HepG2 (cell line): Measurements from ENCODE around the gene EDNRA. TPM values are rescaled to one million over a fixed set of nuclear protein-coding genes. Genes with fewer than 3 reads are reported as not detected.

Source experiments
- ATAC-seq: fragments of 200-7000 bp; cut with Tn5 transposase; 3 replicates; pipeline ENCODE4 v1.9.1; 2020; ENCODE audit warnings: mild to moderate bottlenecking, moderate library complexity
- BruUV-seq: library from RNA; stranded (reverse); fragments of 400-500 nt; replicated peaks from 2 replicates; lab custom pipeline; 2021; lab: Mats Ljungman, UMichigan
- CTCF ChIA-PET: fragments of 300-600 bp; formaldehyde crosslinking; extraction: SDS; loops from one replicate; lab custom pipeline; 2021; ENCODE audit warnings: low total read pairs, inconsistent platforms, low intra/inter-chr PET ratio; lab: Yijun Ruan, JAX
- POLR2A ChIA-PET: fragments of 350-600 bp; sonication (Branson Sonifier 250); formaldehyde crosslinking; loops from one replicate; lab custom pipeline; 2020; ENCODE audit warnings: antibody characterized with exemption, inconsistent platforms; lab: Yijun Ruan, JAX
- DNase-seq: peaks from one replicate; pipeline ENCODE4 v3.0.0-alpha.2; 2015; ENCODE audit warnings: low spot score
- FAIRE-seq: peaks from 3 replicates; lab custom pipeline; 2011; peaks lifted over from hg19 to GRCh38; lab: Jason Lieb, UNC
- H2AFZ ChIP-seq: one replicate; pipeline ENCODE4 v1.6.1; 2011; ENCODE audit warnings: low read length, inconsistent platforms
- H3K27ac ChIP-seq: fragments of 300-600 bp; 3 replicates; pipeline ENCODE4 v1.8.0; 2011; ENCODE audit warnings: mixed run types, mild to moderate bottlenecking, mixed read lengths, low read length, inconsistent platforms; ENCODE audit not compliant: insufficient read depth; ENCODE audit errors: extremely low read length
- H3K27me3 ChIP-seq, 2 experiments: fragments of 200-600 bp in 1 of 2; 2 replicates in 1 of 2; 3 replicates in 1 of 2; pipeline versions ENCODE4 v1.6.0 to v1.8.0; 2011; ENCODE audit warnings: low read length in 2 of 2, mild to moderate bottlenecking in 2 of 2, moderate library complexity in 2 of 2, inconsistent platforms in 1 of 2; ENCODE audit not compliant: insufficient read depth in 2 of 2, control insufficient read depth in 1 of 2
- H3K36me3 ChIP-seq, 2 experiments: fragments of 200-600 bp in 1 of 2; replicated peaks in 1 of 2; 2 replicates in 1 of 2; 3 replicates in 1 of 2; pipeline versions ENCODE4 v1.5.1 to v1.8.0; 2011; ENCODE audit warnings: low read length in 2 of 2, inconsistent platforms in 1 of 2; ENCODE audit not compliant: insufficient read depth in 2 of 2, control insufficient read depth in 1 of 2
- H3K4me1 ChIP-seq: 2 replicates; pipeline ENCODE4 v1.5.1; 2012; ENCODE audit warnings: low read length, inconsistent platforms; ENCODE audit not compliant: insufficient read depth
- H3K4me2 ChIP-seq: 2 replicates; pipeline ENCODE4 v1.6.0; 2011; ENCODE audit warnings: low read depth, low read length, inconsistent platforms
- H3K4me3 ChIP-seq, 3 experiments: fragments of 200-600 bp in 1 of 3; sonication (generic), shearing (Covaris generic) in 1 of 3; replicated peaks in 1 of 3; 2 replicates each; pipeline ENCODE4 v1.5.1; 2011 to 2016; ENCODE audit warnings: low read length in 3 of 3, inconsistent platforms in 2 of 3, low read depth in 2 of 3, mild to moderate bottlenecking in 2 of 3, control low read depth in 1 of 3, mixed read lengths in 1 of 3; ENCODE audit not compliant: insufficient read depth in 1 of 3
- H3K79me2 ChIP-seq: one replicate; pipeline ENCODE4 v1.6.1; 2011; ENCODE audit warnings: low read length, inconsistent platforms; ENCODE audit not compliant: insufficient read depth
- H3K9ac ChIP-seq: 2 replicates; pipeline ENCODE4 v1.6.0; 2011; ENCODE audit warnings: mild to moderate bottlenecking, low read depth, low read length, inconsistent platforms; ENCODE audit not compliant: insufficient read depth
- H3K9me3 ChIP-seq: 2 replicates; pipeline ENCODE4 v1.5.1; 2012; ENCODE audit warnings: mild to moderate bottlenecking, low read length
- H4K20me1 ChIP-seq: 2 replicates; pipeline ENCODE4 v1.6.0; 2011; ENCODE audit warnings: inconsistent platforms, mild to moderate bottlenecking, low read length, moderate library complexity; ENCODE audit not compliant: insufficient read depth
- ATRX ChIP-seq: sonication (generic); formaldehyde crosslinking; IDR thresholded peaks from 2 replicates; pipeline ENCODE4 v1.4.0; 2020; ENCODE audit warnings: missing genetic modification reagents, borderline replicate concordance
- SALL1 ChIP-seq: sonication (generic); formaldehyde crosslinking; IDR thresholded peaks from 2 replicates; pipeline ENCODE4 v1.8.0; 2022; ENCODE audit warnings: mild to moderate bottlenecking, missing genetic modification reagents
- USF2 ChIP-seq, 2 experiments: sonication (generic) in 1 of 2; formaldehyde crosslinking in 1 of 2; IDR thresholded peaks; 2 replicates each; pipeline versions ENCODE4 v1.5.1 to v1.6.1; 2011 to 2020; ENCODE audit warnings: borderline replicate concordance in 1 of 2, low read depth in 1 of 2, low read length in 1 of 2, mild to moderate bottlenecking in 1 of 2, missing genetic modification reagents in 1 of 2, moderate library complexity in 1 of 2
- ZMAT3 ChIP-seq: sonication (generic); formaldehyde crosslinking; conservative IDR thresholded peaks from 2 replicates; pipeline ENCODE4 v1.7.0; 2021; ENCODE audit warnings: missing genetic modification reagents
- ZNF546 ChIP-seq: sonication (generic); formaldehyde crosslinking; conservative IDR thresholded peaks from 2 replicates; pipeline ENCODE4 v1.8.1; 2023; ENCODE audit warnings: mild to moderate bottlenecking, missing genetic modification reagents
- ZNF652 ChIP-seq: IDR thresholded peaks from 2 replicates; pipeline ENCODE4 v1.6.1; 2016; ENCODE audit warnings: low read depth, borderline replicate concordance
- ZNF737 ChIP-seq: sonication (generic); formaldehyde crosslinking; IDR thresholded peaks from 2 replicates; pipeline ENCODE4 v1.5.0; 2020; ENCODE audit warnings: missing genetic modification reagents, mild to moderate bottlenecking, borderline replicate concordance
- ZNF775 ChIP-seq: sonication (generic); formaldehyde crosslinking; IDR thresholded peaks from 2 replicates; pipeline ENCODE4 v1.4.0; 2020; ENCODE audit warnings: missing genetic modification reagents, mild to moderate bottlenecking, moderate library complexity, borderline replicate concordance
- WGBS: methylation state at CpG from one replicate; pipeline ENCODE4 v1.1.6; 2017; ENCODE audit warnings: low lambda C conversion rate; 5-methylcytosine and 5-hydroxymethylcytosine counted together
- in situ Hi-C: cut with HindIII; loops from 2 replicates; pipeline ENCODE4 v1.10.0; 2017; ENCODE audit warnings: low pct_unique_long_range_greater_than_20kb; ENCODE audit not compliant: extremely low pct_ligation_motif_present
- intact Hi-C: fragments of 100-400 bp; cut with micrococcal nuclease; formaldehyde crosslinking; loops from one replicate; pipeline ENCODE4 v1.10.0; 2022; ENCODE audit not compliant: unreplicated experiment
- polyA plus RNA-seq, 8 experiments: library from polyadenylated mRNA; depleted of rRNA in 3 of 8; stranded (reverse) in 7 of 8; unstranded in 1 of 8; fragments of >200 nt; fragmentation: Illumina TruSeq in 4 of 8; extraction: Trizol in 4 of 8; gene quantifications; 2 replicates each; pipeline versions ENCODE4 v1.2.1 to v1.2.3, GENCODE V29; 2011 to 2016; ENCODE audit warnings: low read depth in 4 of 8, missing spikeins in 1 of 8, mixed read lengths in 1 of 8; ENCODE audit not compliant: insufficient read depth in 1 of 8
- total RNA-seq, 5 experiments: library from RNA; depleted of rRNA; stranded (reverse); fragments of >200 nt; fragmentation: Illumina TruSeq; extraction: Trizol; gene quantifications; 2 replicates each; pipeline ENCODE4 v1.2.3, GENCODE V29; 2016; ENCODE audit warnings: low read depth in 1 of 5
- TF ChIP-seq, protein P1 (sequence below): sonication (generic); formaldehyde crosslinking; IDR thresholded peaks from 2 replicates; pipeline ENCODE4 v1.4.0; 2020; ENCODE audit warnings: missing genetic modification reagents
- TF ChIP-seq, protein P2 (sequence below), 2 experiments: fragments of 450-650 bp in 1 of 2; sonication (generic) in 1 of 2; formaldehyde crosslinking in 1 of 2; IDR thresholded peaks; 2 replicates each; pipeline versions ENCODE4 v1.6.1 to v1.8.0; 2016 to 2022; ENCODE audit warnings: antibody characterized with exemption in 1 of 2, mild to moderate bottlenecking in 1 of 2, missing genetic modification reagents in 1 of 2

The EDNRA gene
- total and polyA plus RNA-seq, 2 of the 13 experiments (the other 11 are each of a cell fraction or from before 2014, with no cell fraction given), result not detected

- TF ChIP-seq USF2 (IDR thresholded peaks at IDR 0.05; ENCODE audit: low read depth, low read length) (no peak), USF2 (CRISPR knock-in tag; IDR thresholded peaks at IDR 0.05; ENCODE audit: borderline replicate concordance) (no peak), ZMAT3 (CRISPR knock-in tag) (no peak)
Measured at GRCh38 chr4:147530134-147530533, 49.2 kb downstream of the EDNRA start (continued).

- ATAC-seq (no peak), DNase-seq (no peak), FAIRE-seq (no peak)
- Histone ChIP-seq H3K4me3 (no peak overlapping the region), H3K4me2 (no peak overlapping the region), H3K9me3 (no peaks in the 10 kb centered on the region), H3K27ac (no peak overlapping the region), H3K4me1 (no peaks in the 10 kb centered on the region), H3K36me3 (no peaks in the 10 kb centered on the region), H2AFZ (no peak overlapping the region), H3K27me3 (no peaks in the 10 kb centered on the region), H3K79me2 (no peaks in the 10 kb centered on the region), H4K20me1 (no peaks in the 10 kb centered on the region), H3K9ac (no peak overlapping the region)
- intact Hi-C loops, result no loop called here
- WGBS, result under 1% methylated on average over 4 of the region's 4 CpGs
- ChIA-PET POLR2A (no interaction called here), CTCF (no interaction called here)
- no TSS peak for BruUV-seq
- in situ Hi-C loops, result no loop called here
- TF ChIP-seq ZNF652 (no peak), SALL1 (CRISPR knock-in tag) (no peak), ZMAT3 (CRISPR knock-in tag) (no peak), ATRX (CRISPR knock-in tag) (no peak), ZNF737 (CRISPR knock-in tag) (no peak), ZNF546 (no peak), ZNF775 (CRISPR knock-in tag) (no peak)
- TF ChIP-seq, protein P1, sequence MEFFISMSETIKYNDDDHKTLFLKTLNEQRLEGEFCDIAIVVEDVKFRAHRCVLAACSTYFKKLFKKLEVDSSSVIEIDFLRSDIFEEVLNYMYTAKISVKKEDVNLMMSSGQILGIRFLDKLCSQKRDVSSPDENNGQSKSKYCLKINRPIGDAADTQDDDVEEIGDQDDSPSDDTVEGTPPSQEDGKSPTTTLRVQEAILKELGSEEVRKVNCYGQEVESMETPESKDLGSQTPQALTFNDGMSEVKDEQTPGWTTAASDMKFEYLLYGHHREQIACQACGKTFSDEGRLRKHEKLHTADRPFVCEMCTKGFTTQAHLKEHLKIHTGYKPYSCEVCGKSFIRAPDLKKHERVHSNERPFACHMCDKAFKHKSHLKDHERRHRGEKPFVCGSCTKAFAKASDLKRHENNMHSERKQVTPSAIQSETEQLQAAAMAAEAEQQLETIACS (CRISPR knock-in tag), result no peak
- TF ChIP-seq, protein P2, sequence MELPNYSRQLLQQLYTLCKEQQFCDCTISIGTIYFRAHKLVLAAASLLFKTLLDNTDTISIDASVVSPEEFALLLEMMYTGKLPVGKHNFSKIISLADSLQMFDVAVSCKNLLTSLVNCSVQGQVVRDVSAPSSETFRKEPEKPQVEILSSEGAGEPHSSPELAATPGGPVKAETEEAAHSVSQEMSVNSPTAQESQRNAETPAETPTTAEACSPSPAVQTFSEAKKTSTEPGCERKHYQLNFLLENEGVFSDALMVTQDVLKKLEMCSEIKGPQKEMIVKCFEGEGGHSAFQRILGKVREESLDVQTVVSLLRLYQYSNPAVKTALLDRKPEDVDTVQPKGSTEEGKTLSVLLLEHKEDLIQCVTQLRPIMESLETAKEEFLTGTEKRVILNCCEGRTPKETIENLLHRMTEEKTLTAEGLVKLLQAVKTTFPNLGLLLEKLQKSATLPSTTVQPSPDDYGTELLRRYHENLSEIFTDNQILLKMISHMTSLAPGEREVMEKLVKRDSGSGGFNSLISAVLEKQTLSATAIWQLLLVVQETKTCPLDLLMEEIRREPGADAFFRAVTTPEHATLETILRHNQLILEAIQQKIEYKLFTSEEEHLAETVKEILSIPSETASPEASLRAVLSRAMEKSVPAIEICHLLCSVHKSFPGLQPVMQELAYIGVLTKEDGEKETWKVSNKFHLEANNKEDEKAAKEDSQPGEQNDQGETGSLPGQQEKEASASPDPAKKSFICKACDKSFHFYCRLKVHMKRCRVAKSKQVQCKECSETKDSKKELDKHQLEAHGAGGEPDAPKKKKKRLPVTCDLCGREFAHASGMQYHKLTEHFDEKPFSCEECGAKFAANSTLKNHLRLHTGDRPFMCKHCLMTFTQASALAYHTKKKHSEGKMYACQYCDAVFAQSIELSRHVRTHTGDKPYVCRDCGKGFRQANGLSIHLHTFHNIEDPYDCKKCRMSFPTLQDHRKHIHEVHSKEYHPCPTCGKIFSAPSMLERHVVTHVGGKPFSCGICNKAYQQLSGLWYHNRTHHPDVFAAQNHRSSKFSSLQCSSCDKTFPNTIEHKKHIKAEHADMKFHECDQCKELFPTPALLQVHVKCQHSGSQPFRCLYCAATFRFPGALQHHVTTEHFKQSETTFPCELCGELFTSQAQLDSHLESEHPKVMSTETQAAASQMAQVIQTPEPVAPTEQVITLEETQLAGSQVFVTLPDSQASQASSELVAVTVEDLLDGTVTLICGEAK (IDR thresholded peaks at IDR 0.05), result no peak
- TF ChIP-seq, protein P2 (CRISPR knock-in tag; IDR thresholded peaks at IDR 0.05), result no peak
Measured at GRCh38 chr4:147530723-147531122, 49.8 kb downstream of the EDNRA start.
